OCI-LY7 (cell line): ENCODE results near the gene NAA10. TPM values are rescaled to one million over a fixed set of nuclear protein-coding genes. Genes with fewer than 3 reads are reported as not detected.

Experiments used
- BruUV-seq: library from RNA; stranded (reverse); fragments of 400-500 nt; replicated peaks from 2 replicates; lab custom pipeline; 2021; lab: Mats Ljungman, UMichigan
- CTCF ChIA-PET: fragments of 300-600 bp; sonication (Branson Sonifier 250); formaldehyde crosslinking; loops from one replicate; lab custom pipeline; 2022; ENCODE audit warnings: antibody characterized with exemption; ENCODE audit not compliant: unreplicated experiment; lab: Charles Lee
- POLR2A ChIA-PET: fragments of 300-600 bp; sonication (Branson Sonifier 250); formaldehyde crosslinking; loops from one replicate; lab custom pipeline; 2022; ENCODE audit warnings: antibody characterized with exemption; lab: Charles Lee
- DNase-seq: peaks from one replicate; pipeline ENCODE4 v3.0.0-alpha.2; 2015; ENCODE audit warnings: low spot score
- H2AFZ ChIP-seq: fragments of 200-600 bp; sonication (generic), shearing (Covaris generic); 2 replicates; pipeline ENCODE4 v1.6.1; 2014; ENCODE audit warnings: mild to moderate bottlenecking, antibody characterized with exemption, low read length, moderate library complexity
- H3K27ac ChIP-seq: fragments of 200-600 bp; sonication (generic); 2 replicates; pipeline ENCODE4 v1.5.1; 2014; ENCODE audit warnings: mixed run types, low read depth, mild to moderate bottlenecking, moderate library complexity, low read length, inconsistent platforms; ENCODE audit not compliant: poor library complexity, severe bottlenecking
- H3K36me3 ChIP-seq: fragments of 200-600 bp; sonication (generic); 2 replicates; pipeline ENCODE4 v1.6.1; 2014; ENCODE audit warnings: mild to moderate bottlenecking, antibody characterized with exemption, low read length, moderate library complexity, mixed read lengths; ENCODE audit not compliant: insufficient read depth
- H3K4me1 ChIP-seq: fragments of 200-600 bp; sonication (generic); 2 replicates; pipeline ENCODE4 v1.5.1; 2014; ENCODE audit warnings: mild to moderate bottlenecking, low read length; ENCODE audit not compliant: insufficient read depth, poor library complexity, severe bottlenecking
- H3K4me2 ChIP-seq: fragments of 200-600 bp; sonication (generic); 2 replicates; pipeline ENCODE4 v1.6.1; 2014; ENCODE audit warnings: mild to moderate bottlenecking, low read length
- H3K4me3 ChIP-seq: fragments of 200-600 bp; sonication (generic); 2 replicates; pipeline ENCODE4 v1.5.1; 2014; ENCODE audit warnings: mild to moderate bottlenecking, low read depth, low read length; ENCODE audit not compliant: poor library complexity, severe bottlenecking
- H3K79me2 ChIP-seq: fragments of 200-600 bp; sonication (generic); 2 replicates; pipeline ENCODE4 v1.6.1; 2016; ENCODE audit warnings: low read depth, mild to moderate bottlenecking, low read length, moderate library complexity, mixed read lengths; ENCODE audit not compliant: insufficient read depth
- H3K9me2 ChIP-seq: fragments of 200-600 bp; sonication (generic); 2 replicates; pipeline ENCODE4 v1.6.1; 2016; ENCODE audit warnings: mild to moderate bottlenecking, low read length, mixed read lengths; ENCODE audit not compliant: insufficient read depth
- H3K9me3 ChIP-seq: fragments of 200-600 bp; sonication (generic); 2 replicates; pipeline ENCODE4 v1.6.1; 2014; ENCODE audit warnings: mild to moderate bottlenecking, mixed run types, low read length, mixed read lengths
- H4K20me1 ChIP-seq: fragments of 200-600 bp; sonication (generic); 2 replicates; pipeline ENCODE4 v1.6.1; 2014; ENCODE audit warnings: mild to moderate bottlenecking, antibody characterized with exemption, low read length, moderate library complexity, mixed read lengths; ENCODE audit not compliant: insufficient read depth
- EZH2phosphoT487 ChIP-seq: fragments of 200-600 bp; sonication (generic); IDR thresholded peaks from 2 replicates; pipeline ENCODE4 v1.6.1; 2018; ENCODE audit warnings: low read depth, borderline replicate concordance, mild to moderate bottlenecking, mixed run types, antibody characterized with exemption, low read length, moderate library complexity, mixed read lengths
- intact Hi-C: fragments of 100-400 bp; cut with micrococcal nuclease; formaldehyde crosslinking; loops from one replicate; pipeline ENCODE4 v1.10.0; 2022; ENCODE audit not compliant: unreplicated experiment
- total RNA-seq, 2 experiments: library from RNA; depleted of rRNA in 1 of 2; stranded (reverse); fragments of >200 nt in 1 of 2; shearing (Covaris generic) in 1 of 2; gene quantifications; 2 replicates each; pipeline ENCODE4 v1.2.3, GENCODE V29; 2014 to 2022
- TF ChIP-seq, protein P1 (sequence below): fragments of 200-600 bp; sonication (generic); conservative IDR thresholded peaks from 2 replicates; pipeline ENCODE4 v1.5.1; 2014; ENCODE audit warnings: mild to moderate bottlenecking, antibody characterized with exemption, low read length, moderate library complexity, mixed read lengths

The NAA10 gene
- total RNA-seq, 2 experiments from 2014 or later: 82.7 to 105 TPM

DNA sequence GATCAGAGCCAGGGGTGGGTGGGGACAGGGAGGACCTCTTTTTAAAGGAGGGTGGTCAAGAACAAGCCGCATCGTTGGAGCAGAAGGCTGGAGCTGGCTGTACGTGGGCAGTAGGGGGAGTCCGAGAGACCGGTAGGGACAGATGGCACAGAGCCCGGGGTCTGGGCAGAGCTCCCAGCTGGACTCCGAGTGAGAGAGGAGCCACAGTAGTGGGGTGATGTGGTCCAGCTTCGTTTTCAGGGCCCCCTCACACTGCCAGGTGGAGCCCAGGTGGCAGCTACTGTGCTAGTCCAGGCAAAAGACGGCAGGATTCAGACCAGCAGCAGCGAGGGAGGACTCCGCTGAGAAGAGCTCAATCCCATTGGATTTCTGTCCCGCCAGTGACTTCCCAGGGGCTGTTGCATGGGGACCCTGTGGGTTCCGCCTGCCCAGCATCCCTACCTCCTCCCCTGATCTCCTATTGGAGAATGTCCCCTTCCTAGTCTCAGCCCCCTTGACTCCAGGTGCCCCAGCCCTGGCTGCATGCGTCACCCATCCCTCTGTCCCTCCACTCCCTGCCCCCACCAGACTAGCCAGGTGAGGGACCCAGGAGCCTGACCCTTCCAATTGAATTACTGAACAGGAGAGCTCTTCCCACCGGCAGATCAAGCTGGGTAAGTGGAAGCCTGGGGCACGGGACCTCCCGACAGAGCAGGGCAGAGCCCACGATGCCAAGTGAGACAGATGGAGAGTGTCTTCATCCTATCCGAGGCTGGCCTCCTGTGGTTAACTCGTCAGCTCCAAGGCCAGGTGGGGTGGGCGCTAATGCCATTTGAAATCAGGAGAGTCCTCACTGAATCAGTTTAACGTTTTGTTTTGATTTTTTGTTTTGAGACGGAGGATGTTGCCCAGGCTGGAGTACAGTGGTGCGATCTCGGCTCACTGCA lies 11.6 kb downstream of the NAA10 start:
- Histone ChIP-seq H3K9me3 (no peaks in the 10 kb centered on the region), H2AFZ (no peak overlapping the region), H3K4me1 (peaks cover 32% of the 10 kb centered on the region), H3K36me3 (peaks cover 14% of the 10 kb centered on the region), H4K20me1 (no peaks in the 10 kb centered on the region), H3K9me2 (no peaks in the 10 kb centered on the region), H3K79me2 (peaks cover 26% of the 10 kb centered on the region; the same call in 1 of the 2 replicates), H3K4me3 (no peak overlapping the region), H3K4me2 (peak overlapping the region; percentile 100; the same call in 1 of the 2 replicates), H3K27ac (no peak overlapping the region)
- TF ChIP-seq EZH2phosphoT487: no peak
- TF ChIP-seq, protein P1, sequence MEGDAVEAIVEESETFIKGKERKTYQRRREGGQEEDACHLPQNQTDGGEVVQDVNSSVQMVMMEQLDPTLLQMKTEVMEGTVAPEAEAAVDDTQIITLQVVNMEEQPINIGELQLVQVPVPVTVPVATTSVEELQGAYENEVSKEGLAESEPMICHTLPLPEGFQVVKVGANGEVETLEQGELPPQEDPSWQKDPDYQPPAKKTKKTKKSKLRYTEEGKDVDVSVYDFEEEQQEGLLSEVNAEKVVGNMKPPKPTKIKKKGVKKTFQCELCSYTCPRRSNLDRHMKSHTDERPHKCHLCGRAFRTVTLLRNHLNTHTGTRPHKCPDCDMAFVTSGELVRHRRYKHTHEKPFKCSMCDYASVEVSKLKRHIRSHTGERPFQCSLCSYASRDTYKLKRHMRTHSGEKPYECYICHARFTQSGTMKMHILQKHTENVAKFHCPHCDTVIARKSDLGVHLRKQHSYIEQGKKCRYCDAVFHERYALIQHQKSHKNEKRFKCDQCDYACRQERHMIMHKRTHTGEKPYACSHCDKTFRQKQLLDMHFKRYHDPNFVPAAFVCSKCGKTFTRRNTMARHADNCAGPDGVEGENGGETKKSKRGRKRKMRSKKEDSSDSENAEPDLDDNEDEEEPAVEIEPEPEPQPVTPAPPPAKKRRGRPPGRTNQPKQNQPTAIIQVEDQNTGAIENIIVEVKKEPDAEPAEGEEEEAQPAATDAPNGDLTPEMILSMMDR: peak; percentile 54
- intact Hi-C loops: loop anchor here (10.0 kb wide), 1 partner anchor 452 kb away; the partner anchor contains the start of genes EMD and FLNA
- no peak for DNase-seq
- BruUV-seq: no TSS peak
- CTCF ChIA-PET: no interaction called here
- POLR2A ChIA-PET: interaction anchor here (0.6 to 1.4 kb wide), 3 partner anchors 25 to 593 kb away, joined by 3 read pairs; partner anchors contain the start of genes FAM3A, IDH3G and SSR4

DNA sequence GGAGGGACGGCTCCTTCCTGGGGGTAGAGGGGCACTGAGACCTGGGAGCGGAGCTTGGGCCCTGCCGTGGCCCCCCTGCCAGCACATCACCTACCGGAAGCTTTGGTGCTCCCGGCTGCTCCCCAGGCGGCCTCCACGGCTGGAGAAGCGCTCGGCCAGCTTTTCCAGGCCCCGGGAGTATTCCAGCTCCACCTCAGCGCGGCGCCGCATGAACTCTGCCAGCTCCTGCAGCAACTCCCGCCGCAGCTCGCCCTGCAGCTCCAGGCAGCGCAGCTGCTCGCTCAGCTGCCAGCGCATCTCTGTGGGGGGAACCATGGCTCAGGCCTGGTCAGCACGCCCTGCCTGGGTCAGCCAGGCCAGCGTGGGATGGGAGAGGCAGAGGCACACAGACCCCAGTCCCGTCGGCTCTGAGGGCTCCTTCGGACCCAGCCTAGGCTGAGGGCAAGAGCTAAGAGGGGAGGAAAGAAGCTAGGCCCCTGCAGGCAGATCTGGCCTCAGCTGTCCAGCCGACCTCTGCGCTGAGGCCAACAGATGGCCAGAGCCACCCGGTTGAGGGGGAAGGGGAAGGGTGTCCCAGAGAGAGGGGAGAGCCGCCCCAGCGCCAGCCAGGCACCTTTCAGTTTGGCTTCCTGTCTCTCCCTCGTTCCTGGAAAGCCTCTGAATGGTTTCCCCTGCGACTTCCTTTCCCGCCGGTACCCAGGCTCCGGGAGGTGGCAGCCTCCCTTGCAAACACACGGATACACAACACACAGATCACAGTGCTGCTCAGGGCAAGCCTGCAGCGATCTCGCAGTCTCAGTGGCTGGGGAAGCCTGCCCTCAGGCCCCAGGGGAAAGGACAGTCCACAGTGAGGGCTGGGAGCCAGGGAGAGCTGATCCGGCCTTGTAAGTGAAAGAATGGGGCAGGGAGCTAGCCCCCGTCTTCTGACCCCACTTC lies 13.1 kb downstream of the NAA10 start:
- H3K4me1 ChIP-seq: peaks cover 32% of the 10 kb centered on the region
- no peaks in the 10 kb centered on the region for H4K20me1 ChIP-seq
- no peaks in the 10 kb centered on the region for H3K9me2 ChIP-seq
- DNase-seq: no peak
- CTCF ChIA-PET: no interaction called here
- no peak overlapping the region for H2AFZ ChIP-seq
- no peak overlapping the region for H3K4me2 ChIP-seq
- no peak overlapping the region for H3K27ac ChIP-seq
- peaks cover 26% of the 10 kb centered on the region; the same call in 1 of the 2 replicates for H3K79me2 ChIP-seq
- TF ChIP-seq EZH2phosphoT487: no peak
- TF ChIP-seq, protein P1: no peak
- peaks cover 23% of the 10 kb centered on the region for H3K36me3 ChIP-seq
- H3K4me3 ChIP-seq: no peak overlapping the region
- POLR2A ChIA-PET: interaction anchor here (1.0 kb wide), 1 partner anchor 127 kb away, joined by 3 read pairs; the partner anchor contains the start of genes IDH3G and SSR4
- intact Hi-C loops: loop anchor here (10.0 kb wide), 1 partner anchor 453 kb away; the partner anchor contains the start of genes EMD and FLNA
- no peaks in the 10 kb centered on the region for H3K9me3 ChIP-seq
- BruUV-seq: no TSS peak
